Fibroblast of skin of left quadriceps (primary cell): ENCODE measurements around the gene ALS2.
"Not testable (repeated sequence)": the region's sequence is repeated elsewhere in the genome, so short reads cannot be mapped to it uniquely, and the experiment has no call there.

Experiments
- DNase-seq, 2 experiments: peaks; one replicate each; pipeline ENCODE4 v3.0.0-alpha.2; 2013; ENCODE audit warnings: low read depth in 2 of 2

ALS2 gene

DNA sequence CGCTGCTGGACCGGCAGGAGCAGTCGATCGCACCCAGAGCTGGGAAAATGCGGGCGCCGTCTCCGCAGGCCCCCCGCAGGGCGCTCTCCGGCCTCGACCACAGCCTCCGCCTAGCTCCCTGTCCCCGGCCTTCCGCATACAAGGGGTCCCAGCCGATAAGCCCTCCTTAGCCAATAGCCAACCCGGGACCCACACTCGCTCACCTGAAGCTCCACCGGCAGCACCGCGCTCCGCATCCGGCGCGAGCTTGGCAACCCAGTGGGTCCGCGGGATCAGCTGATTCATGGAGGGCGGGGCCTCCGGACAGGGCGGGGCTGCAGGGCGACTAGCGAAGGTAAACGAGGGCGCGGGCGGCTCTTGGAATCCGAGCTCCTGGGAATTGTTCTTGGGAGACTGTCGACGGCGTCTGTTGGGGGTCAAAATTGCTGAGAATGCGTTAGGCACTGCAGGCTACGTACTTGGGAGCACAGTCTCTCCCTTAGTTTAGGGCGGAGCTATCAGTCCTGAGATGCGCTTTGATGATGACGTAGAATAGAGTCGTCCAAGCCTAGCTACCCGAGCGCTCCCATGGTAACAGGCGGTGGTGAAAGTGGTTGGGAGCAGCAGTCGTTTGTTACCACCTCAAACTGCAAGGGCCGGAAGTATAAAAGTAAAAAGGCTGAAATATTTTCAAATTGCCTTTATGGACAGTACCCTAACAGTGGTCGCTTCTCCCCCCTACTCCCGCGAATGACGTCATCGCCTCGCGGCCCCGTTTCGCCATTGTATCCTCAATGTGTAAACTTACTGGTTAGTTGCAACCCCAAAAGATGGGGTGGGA lies at the start of gene ALS2:
TSS of gene ALS2 (minus strand) at position 260 of the 820 bp plus-strand sequence. CDS start 12,048 bp downstream, outside the sequence.
- peak; percentile 99 to 100 for DNase-seq

GRCh38 chr2:201828220-201828619 lies 47.5 kb upstream of the ALS2 start:
- no peak for DNase-seq

- DNase-seq, result no peak
Observed at GRCh38 chr2:201827621-201828020, 46.9 kb upstream of the ALS2 start.

- no peak for DNase-seq
Observed at GRCh38 chr2:201824212-201824611, 43.5 kb upstream of the ALS2 start.

DNA sequence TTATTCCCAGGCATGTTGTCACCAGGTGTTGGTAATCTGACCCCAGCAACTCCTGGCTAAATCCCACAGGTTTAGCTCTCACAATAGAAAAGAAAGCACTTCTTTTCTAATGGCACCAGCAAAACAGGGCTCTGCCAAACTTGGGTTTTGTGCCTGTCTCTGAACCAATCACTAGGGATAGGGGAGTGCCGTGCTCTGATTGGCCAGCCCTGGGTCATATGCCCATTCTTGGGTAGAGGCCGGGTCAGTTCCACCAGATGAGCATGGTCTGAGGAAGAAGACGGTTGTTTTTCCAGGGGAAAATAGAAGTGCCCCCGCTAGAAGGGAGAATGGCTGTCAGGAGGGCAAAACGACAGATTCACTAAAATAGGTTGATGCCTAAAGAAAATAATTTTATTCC lies 40.3 kb upstream of the ALS2 start:
- DNase-seq, result no peak

DNA sequence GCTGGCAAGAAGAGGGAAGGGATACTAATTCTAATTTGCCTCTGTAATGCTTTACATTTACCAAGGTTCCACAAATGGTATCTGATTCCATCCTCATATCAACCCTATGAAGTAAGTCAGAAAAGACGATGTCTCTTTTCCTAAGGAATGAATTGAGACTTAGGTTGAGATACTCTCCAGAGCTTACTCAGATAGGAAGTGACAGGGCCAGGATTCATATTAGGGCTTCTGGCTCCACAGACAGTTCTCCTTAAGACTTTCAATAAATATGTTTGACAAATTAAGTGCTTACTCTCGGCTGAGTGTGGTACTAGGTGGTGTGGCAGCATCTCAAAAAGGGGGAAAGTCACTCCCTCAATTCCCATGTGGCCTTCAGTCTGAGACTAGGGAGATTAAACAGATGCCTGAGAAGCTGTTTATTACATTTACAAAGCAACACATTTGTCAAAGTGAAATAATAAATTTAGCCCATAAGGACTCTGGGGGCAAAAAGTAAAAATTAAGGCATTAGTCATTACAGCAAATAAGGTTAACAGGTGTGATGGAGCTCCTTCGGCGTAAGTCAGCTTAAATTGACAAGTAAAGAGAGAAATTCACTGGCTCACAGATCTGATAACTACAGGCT lies 39.8 kb upstream of the ALS2 start:
- no peak for DNase-seq

GRCh38 chr2:201816657-201817575 lies 36.2 kb upstream of the ALS2 start:
- no peak for DNase-seq

DNA sequence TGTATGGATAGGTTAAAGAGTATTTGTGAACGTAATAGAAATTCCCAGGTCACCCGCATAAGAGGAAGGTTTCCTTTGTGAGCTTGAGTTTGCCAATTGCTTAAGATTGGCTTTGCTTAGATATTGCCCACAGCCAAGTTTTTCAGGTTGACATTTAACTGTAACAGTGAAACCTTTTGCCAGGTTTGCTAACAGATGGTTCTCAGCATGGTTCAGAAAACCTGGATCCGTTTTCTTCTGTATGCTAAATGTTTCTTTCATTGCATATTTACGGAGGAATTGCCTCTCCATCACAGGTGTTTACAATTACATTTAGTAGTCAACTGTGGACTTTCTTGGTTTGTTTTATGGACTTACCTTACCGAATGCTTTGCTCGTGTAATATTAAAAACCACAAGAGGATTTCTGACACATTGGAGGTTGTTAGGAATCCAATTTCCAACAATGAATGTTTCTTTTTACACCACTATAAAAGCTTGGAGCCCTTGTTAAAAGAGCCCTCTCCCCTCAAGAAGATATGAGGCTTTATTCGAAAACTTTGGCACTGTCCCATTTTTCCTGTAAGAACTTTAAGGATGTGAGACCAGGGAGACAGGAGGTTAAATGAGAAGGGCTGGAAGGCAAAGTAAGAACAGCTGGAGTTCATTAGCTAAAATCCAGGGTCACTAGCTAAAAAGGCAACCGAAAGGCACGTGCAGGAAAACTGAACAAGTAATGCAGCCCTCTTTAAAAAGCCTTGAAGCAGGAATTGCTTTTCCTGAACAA lies 33.4 kb upstream of the ALS2 start:
- peak; percentile 88 for DNase-seq

DNA sequence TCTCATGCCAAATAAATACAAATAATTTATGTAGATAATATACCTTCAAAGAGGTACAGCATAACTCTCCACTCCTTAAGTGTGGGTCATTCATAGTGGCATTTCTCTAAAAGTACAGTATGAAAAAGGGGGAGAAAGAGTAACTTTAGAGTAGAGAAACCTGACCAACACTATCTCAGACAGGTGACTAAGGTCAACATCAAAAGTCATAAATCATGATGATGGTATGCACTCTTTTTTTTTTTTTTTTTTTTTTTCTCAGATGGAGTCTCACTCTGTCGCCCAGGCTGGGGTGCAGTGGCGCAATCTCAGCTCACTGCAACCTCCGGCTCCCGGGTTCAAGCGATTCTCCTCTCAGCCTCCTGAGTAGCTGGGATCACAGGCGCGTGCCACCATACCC lies 29.9 kb upstream of the ALS2 start:
- DNase-seq, result not testable (repeated sequence)

- DNase-seq, result no peak
Observed at GRCh38 chr2:201809633-201810032, 28.9 kb upstream of the ALS2 start.

DNA sequence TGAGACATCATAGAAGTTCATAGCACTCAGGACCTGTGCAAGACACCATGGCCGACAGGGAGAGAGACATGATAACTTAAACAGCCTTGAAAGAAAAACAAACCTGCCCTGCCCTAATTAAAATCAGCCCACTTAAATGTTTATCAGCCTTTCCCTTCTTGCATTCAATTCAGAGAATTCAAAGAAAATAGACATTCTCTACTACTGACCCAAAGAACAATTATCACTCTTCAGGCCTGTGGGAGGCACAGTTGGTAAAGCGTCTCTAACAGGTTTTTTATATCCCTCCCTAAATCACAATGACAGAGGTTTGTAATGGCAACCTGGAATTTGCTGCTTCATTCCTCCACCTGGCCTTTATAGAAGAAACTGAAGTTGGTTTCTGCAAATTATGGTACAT lies 27.3 kb upstream of the ALS2 start:
- no peak for DNase-seq

DNA sequence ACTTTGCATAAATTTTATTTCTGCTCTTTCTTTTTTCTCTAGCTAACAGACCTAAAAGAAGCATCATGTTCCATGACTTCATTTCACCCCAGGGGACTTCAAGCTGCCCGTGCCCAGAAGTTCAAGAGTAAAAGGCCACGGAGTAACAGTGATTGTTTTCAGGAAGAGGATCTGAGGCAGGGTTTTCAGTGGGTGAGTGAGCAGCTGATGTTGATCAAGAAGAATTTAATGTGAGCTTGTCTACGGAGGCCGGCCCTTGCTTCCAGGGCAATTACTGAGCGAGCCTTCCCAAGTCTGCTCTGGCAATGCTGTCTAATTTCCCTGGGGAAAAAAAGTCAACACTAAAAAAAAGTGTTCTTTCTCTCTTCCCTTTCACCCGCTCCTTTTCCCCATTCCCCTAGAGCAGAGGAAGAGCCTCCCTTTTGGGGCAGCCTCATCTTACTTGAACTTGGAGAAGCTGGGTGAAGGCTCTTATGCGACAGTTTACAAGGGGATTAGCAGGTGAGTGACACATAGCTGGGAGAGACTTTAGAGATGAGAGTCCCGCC lies 26.8 kb upstream of the ALS2 start:
- peak; percentile 58 for DNase-seq

- no peak for DNase-seq
Observed at GRCh38 chr2:201806442-201807170, 25.9 kb upstream of the ALS2 start, which contains the start of gene CDK15. Gene CDK15 (plus strand): TSS chr2:201806537. CDS start chr2:201806665, 128 bp downstream.

DNA sequence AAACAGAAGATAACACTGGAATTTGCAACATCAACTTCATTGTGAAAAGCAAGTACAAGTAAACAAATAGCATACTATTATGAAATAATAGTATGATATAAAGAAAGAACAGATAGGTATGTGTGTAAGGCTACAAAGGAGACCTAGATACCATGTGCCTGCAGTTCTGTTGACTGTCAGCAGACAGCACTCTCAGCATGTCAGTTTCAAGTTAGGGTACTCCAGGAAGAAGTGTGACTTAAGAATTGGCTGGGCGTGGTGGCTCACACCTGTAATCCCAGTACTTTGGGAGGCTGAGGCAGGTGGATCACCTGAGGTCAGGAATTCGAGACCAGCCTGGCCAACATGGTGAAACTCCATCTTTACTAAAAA lies 18.2 kb upstream of the ALS2 start:
- not testable (repeated sequence) for DNase-seq

DNA sequence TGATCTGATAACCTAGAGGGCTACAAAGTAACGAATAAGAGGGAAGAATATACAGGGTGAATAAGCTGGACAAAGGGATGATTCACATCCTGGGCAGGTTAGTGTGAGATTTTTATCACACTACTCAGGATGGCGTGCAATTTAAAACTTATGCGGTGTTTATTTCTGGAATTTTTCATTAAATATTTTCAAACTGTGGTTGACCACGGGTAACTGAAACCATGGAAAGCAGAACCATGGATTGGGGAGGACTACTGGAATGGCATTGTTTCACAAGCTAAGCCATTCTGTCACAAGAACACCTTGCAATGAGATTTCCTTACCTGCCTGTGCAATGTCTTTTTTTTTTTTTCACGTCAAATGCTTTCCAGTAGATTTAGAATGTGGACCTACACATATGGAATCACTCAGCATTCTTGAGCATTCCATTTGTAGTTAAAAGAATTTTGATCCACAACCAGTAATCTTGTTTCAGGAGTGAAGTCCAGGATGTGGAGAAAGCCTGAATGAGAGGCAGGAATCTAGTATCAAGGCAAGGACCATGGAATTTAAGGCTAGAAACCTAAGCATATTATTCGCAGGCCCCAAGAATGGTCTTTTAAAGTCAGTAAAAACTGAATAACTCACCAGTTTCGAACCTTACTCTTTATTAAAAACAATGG lies 17.6 kb upstream of the ALS2 start:
- DNase-seq, result peak; percentile 88

- DNase-seq, result peak; percentile 58 to 63
Observed at GRCh38 chr2:201797175-201797840, 16.6 kb upstream of the ALS2 start.

DNA sequence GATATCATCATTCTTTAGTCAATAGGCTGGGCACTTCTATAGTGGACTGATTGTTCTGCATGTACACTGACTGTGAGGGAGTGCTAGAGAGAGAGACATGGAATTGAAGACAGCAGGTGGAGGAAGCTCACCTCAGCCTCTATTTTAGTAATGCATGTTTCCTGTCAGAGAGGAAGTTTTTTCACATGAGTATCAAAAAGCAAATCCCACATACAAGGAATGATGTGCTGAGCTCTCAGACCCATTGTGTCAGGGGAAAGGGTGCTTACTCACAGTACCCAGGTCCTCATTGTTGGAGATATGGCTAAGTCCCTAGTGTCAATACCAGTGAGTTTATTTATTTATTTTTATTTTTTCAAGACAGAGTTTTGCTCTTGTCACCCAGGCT lies 15.7 kb upstream of the ALS2 start:
- no peak for DNase-seq

- peak in 1 of 2 experiments; percentile 45 for DNase-seq
Observed at GRCh38 chr2:201795607-201796477, 15.1 kb upstream of the ALS2 start.
